WI38 (cell line): ENCODE results near the gene DAAM2.

Source experiments
- H3K4me3 ChIP-seq: 2 replicates; pipeline ENCODE4 v1.5.1; 2011; ENCODE audit warnings: low read depth, mild to moderate bottlenecking, control low read depth, low read length
- CTCF ChIP-seq: IDR thresholded peaks from 2 replicates; pipeline ENCODE4 v1.5.1; 2012; ENCODE audit warnings: low read depth, mild to moderate bottlenecking, control low read depth, low read length

Gene DAAM2

GRCh38 chr6:39910744-39911143 lies 118.6 kb downstream of the DAAM2 start:
- H3K4me3 ChIP-seq = no peak overlapping the region
- TF ChIP-seq CTCF = no peak

- TF ChIP-seq CTCF = no peak
- no peak overlapping the region for H3K4me3 ChIP-seq
Observed at GRCh38 chr6:39911513-39912125, 119.4 kb downstream of the DAAM2 start.

GRCh38 chr6:39912446-39912845 lies 120.3 kb downstream of the DAAM2 start:
- no peak overlapping the region for H3K4me3 ChIP-seq
- no peak for TF ChIP-seq CTCF

- H3K4me3 ChIP-seq = no peak overlapping the region
- TF ChIP-seq CTCF = no peak
Observed at GRCh38 chr6:39913391-39913916, 121.3 kb downstream of the DAAM2 start.

DNA sequence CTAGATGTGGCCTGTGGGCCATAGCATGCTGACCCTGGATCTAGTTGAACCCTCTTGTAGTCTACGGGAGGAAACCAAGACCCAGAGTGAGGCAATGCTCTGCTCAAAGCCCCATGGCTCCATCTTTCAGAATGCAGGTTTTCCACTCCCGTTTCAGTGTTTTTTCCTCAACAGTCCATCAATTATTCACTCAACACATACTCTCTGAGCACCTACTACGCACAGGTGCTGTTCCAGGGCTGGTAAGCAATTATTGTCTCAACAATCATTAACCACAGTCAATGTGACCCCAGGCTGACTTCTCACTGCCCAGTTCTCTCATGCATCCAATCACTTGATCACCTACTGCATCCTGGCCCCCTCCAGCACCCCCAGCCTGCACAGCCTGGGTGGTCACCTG lies 122.1 kb downstream of the DAAM2 start:
- no peak for TF ChIP-seq CTCF
- H3K4me3 ChIP-seq = no peak overlapping the region

GRCh38 chr6:39915866-39916265 lies 123.7 kb downstream of the DAAM2 start:
- H3K4me3 ChIP-seq = no peak overlapping the region
- TF ChIP-seq CTCF = no peak

DNA sequence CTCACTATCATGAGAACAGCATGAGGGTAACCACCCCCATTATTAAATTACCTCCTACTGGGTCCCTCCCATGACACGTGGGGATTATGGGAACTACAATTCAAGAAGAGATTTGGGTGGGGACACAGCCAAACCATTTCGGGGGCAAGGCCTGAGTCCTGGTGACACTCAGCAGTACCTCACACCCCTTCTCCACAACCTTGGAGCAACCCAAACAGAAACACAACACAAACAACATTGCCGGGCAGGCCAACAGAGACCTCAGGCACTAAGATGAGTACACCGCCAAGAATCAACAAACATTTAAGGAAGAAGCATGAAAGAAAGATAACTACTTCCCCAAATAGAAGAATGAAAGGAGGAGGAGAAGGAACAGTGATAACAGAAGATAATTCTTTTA lies 125.2 kb downstream of the DAAM2 start:
- H3K4me3 ChIP-seq = no peak overlapping the region
- TF ChIP-seq CTCF = no peak
